ENCODE data around the gene WDR1.

WDR1 gene

DNA sequence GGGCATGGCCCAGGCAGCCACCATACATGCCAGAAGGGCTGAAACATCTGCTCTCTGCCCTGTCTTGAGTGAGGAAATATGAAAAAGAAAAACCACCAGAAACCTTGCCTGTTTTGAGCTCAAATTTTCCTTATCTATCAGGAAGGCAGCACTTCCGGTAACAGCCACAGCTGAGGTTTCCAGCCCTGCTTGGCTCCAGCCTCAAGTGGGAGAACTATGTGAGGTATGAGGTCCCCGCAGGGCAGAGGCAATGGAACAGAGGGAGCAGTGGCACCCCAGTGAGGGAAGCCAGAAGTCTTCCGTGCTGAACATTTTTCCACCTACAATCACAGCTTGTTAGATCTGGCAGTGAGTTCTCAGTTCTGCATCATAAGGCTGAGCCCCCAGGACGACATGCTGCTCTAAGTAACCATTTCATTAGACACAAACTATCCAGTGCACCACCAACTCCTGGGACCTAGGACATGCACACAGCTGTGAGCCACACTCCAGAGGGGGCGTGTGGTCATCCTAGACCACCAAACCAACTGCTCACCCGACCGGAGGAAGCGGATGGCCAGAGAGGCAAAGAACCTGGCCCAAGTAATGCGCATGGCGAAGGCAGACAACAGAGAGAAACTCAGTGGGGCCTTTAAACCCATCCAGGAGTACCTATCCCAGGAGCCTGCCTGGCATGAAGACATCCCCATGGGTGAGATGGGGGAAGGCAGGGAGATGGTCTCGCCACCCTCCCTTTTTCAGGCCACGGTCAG lies 22.6 kb downstream of the WDR1 start:
- Mint-ChIP-seq H3K36me3 (ENCODE audit: low read depth) (peaks cover 99% of the 10 kb centered on the region), H3K9me3 (no peaks in the 10 kb centered on the region), H3K4me3 (peak overlapping the region; percentile 32), H3K27me3 (no peaks in the 10 kb centered on the region), H3K4me1 (ENCODE audit: low read depth) (peaks cover 73% of the 10 kb centered on the region), H3K27ac (peak overlapping the region; percentile 93)
- intact Hi-C loops (cut with micrococcal nuclease), result no loop called here

DNA sequence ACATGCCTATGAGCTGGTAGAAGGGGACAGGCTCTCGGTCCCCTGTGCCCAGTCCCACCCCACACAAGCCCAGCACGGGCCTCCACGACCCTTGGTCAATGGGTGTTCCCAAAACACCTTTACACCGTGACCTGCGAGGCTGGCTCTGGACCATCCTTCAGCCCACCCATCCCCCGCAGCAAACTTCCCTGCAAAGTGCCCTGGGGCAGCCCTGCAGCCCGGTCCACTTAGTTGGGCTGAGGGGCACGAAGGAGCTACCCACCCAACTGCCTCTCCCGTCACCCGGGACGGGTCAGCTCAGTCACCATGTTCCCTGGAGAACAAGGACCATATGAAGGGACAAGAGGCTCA lies 23.4 kb downstream of the WDR1 start:
- Mint-ChIP-seq H3K9me3 (no peaks in the 10 kb centered on the region), H3K27me3 (no peaks in the 10 kb centered on the region), H3K27ac (peak overlapping the region; percentile 93), H3K4me3 (peak overlapping the region; percentile 9), H3K36me3 (ENCODE audit: low read depth) (peaks cover 99% of the 10 kb centered on the region), H3K4me1 (ENCODE audit: low read depth) (peaks cover 66% of the 10 kb centered on the region)
- intact Hi-C loops (cut with micrococcal nuclease), result no loop called here

DNA sequence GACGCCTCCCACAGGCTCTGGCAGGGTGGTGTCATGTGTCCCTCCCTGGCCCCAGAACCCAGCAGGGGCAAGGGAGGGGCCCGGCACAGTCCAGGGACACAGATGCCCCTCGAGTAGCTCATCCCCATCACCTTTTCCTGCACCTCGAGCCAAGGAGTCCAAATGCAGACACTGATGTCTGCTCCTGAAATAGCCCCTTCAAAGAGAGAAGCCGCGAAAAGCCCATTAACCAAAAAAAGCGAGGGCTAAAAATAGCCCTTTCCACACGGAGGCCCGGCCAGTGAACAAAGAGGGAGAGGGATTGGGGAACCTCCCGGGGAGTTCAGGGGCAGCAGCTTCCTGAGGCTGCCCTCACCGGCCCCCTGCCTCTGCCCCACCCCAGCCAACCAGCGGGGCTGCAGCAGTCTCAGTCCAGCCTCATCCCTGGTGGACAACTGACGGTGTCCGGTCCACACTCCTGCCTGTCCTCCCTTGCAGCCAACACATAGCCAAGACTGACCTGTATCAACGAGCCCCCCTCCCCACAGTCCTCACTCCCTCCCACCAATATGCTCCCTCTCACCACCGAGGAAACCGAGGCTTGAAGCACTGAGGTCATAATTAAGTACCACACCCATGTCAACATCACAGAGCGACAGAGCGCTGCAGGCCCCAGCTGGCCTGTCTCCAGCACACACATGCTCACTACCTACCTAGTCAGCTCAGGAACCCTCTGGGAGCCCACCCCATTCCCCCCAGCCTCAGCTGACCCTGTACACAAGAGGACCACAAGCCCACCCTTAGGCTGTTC lies 23.9 kb downstream of the WDR1 start:
- H3K27ac Mint-ChIP-seq, result peak overlapping the region; percentile 93
- H3K36me3 Mint-ChIP-seq (ENCODE audit: low read depth), result peaks cover 99% of the 10 kb centered on the region
- H3K4me3 Mint-ChIP-seq, result peak overlapping the region; percentile 10
- H3K9me3 Mint-ChIP-seq, result no peaks in the 10 kb centered on the region
- H3K4me1 Mint-ChIP-seq (ENCODE audit: low read depth), result peaks cover 60% of the 10 kb centered on the region
- no peaks in the 10 kb centered on the region for H3K27me3 Mint-ChIP-seq
- intact Hi-C loops (cut with micrococcal nuclease), result no loop called here

DNA sequence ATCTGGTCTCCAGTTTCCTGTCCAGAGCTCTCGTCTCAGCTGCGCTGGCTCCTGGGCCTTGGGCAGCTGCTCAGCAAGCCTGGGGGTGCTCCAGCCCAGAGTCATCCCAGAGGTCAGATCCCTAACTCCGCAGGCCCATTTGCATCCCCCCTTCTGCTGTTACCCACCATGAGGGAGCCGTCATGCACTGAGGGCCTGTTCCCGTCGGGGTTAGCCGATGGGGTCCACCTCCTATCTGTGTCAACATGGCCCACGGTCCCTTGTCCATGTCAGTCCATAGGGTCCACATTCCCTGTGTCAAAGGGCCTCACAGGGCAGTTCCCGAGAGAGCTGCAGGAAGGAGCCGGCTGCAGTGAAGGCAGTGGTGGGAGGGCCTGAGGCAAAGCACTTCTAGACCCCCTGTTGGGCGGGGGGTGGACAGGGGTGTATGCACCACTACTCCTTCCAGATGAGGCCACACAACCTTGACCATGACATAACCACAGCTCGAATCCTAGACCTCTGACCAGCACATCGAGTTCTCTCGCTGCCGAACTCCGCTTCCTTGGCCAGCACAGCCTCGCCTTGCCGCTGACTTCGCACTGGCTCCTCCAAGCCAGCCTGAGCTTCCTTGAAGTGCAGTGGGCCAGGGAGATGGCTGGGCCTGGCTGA lies 24.9 kb downstream of the WDR1 start:
- Mint-ChIP-seq H3K9me3 (no peaks in the 10 kb centered on the region), H3K4me1 (ENCODE audit: low read depth) (peaks cover 50% of the 10 kb centered on the region), H3K4me3 (no peak overlapping the region), H3K27me3 (no peaks in the 10 kb centered on the region), H3K36me3 (ENCODE audit: low read depth) (peaks cover 99% of the 10 kb centered on the region), H3K27ac (peak overlapping the region; percentile 93)
- intact Hi-C loops (cut with micrococcal nuclease), result no loop called here

DNA sequence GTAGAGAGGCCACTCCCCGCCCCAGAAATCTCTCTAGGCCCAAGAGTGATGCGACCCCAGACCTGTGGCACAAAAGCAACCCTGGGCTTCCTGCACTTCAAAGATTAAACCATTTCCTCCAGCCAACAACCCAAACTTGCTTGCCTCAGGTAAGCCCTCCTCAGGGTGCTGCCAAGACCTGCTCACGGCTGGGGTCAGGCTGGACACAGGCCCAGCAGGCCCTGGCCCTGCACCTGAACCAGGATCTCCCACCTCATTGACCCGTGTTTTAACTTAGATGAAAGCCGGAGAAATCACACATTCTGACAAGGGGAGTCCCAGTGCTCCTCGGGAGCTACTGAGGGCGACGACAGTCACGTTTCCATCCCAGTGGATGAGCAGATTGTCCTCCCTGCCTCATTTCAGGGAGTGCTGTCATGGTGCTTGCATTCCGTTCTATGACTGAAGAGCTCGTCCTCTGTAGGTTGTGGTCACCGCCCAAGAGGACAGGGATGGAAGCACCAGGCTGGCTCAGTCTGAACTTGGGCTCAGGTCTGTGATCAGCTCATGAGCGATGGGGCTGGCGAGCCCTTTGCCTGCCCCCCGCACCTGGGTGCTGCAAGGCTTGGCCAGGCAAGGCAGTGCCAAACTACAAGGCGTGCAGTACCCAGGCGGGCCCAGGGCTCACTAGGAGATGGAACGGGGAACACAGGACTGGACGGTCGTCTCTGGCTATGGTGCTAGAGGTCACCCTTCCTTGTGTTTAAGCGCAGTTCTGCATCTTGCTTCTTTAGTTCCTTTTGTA lies 25.9 kb downstream of the WDR1 start:
- Mint-ChIP-seq H3K4me1 (ENCODE audit: low read depth) (peaks cover 40% of the 10 kb centered on the region), H3K9me3 (no peaks in the 10 kb centered on the region), H3K27ac (no peak overlapping the region), H3K27me3 (no peaks in the 10 kb centered on the region), H3K4me3 (no peak overlapping the region), H3K36me3 (ENCODE audit: low read depth) (peaks cover 100% of the 10 kb centered on the region)
- intact Hi-C loops (cut with micrococcal nuclease), result no loop called here

DNA sequence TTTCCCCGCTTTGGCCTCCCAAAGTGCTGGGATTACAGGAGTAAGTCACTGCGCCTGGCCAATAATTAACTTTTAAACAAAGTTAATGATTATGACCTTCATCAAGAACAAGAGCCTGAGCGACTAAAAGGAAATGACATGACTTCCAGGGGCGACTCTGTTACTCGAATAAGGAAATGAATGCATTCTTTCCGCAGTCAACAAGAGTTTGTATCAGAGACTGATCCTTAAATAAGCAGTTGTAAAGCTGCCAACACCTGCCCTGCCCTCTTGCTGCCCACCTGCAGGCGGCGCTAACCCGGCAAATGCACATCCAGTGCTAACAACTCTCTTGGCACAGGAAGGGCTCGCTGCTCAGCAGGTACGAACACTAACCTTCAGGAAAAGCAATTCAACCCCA lies 27.3 kb downstream of the WDR1 start:
- H3K27ac Mint-ChIP-seq, result no peak overlapping the region
- no peaks in the 10 kb centered on the region for H3K27me3 Mint-ChIP-seq
- H3K36me3 Mint-ChIP-seq (ENCODE audit: low read depth), result peaks cover 100% of the 10 kb centered on the region
- no peak overlapping the region for H3K4me3 Mint-ChIP-seq
- H3K9me3 Mint-ChIP-seq, result no peaks in the 10 kb centered on the region
- intact Hi-C loops (cut with micrococcal nuclease), result no loop called here
- H3K4me1 Mint-ChIP-seq (ENCODE audit: low read depth), result peaks cover 27% of the 10 kb centered on the region

DNA sequence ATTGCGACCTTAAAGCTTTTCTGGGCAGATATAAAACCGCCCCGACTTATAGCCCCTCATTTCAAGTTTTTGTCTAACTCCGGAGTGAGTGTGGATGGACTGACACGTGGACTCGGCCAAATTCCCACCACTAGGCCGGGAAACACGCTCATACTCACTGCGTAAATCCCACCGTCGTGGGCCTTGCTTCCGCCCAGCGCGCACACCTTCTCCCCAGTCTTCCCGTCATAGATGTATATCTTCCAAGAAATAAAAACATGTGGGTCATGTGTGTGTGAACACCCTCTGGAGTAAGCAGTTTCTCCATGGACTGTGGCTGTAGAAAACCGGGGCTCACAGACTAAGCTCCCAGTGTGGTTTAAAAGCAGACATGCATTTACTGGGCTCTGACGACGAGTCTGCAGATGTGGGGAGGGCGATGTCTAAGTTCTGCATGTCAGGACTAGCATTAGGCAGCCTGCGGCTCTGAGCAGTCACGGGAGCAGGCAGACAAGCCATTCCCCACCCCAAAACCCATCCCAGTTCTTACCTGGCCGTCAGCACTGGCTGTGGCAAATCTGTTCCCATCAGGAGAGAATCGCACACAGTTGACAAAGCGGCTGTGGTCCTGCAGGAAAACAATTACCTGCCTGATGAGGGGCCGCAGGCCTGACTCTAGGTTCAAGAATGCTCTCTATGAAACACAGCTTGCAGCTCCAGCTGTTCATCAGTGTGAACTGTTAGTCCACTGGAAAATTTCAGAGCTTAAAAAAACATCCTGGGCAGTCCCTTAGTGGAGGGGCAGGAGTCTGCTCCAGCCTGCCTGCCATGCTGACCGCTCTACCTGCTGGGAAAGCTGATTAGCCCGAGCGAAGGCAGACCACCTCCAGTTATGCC lies 28.2 kb downstream of the WDR1 start:
- H3K4me3 Mint-ChIP-seq, result no peak overlapping the region
- peaks cover 17% of the 10 kb centered on the region for H3K4me1 Mint-ChIP-seq (ENCODE audit: low read depth)
- H3K27ac Mint-ChIP-seq, result no peak overlapping the region
- intact Hi-C loops (cut with micrococcal nuclease), result no loop called here
- H3K27me3 Mint-ChIP-seq, result no peaks in the 10 kb centered on the region
- peaks cover 100% of the 10 kb centered on the region for H3K36me3 Mint-ChIP-seq (ENCODE audit: low read depth)
- H3K9me3 Mint-ChIP-seq, result no peaks in the 10 kb centered on the region

DNA sequence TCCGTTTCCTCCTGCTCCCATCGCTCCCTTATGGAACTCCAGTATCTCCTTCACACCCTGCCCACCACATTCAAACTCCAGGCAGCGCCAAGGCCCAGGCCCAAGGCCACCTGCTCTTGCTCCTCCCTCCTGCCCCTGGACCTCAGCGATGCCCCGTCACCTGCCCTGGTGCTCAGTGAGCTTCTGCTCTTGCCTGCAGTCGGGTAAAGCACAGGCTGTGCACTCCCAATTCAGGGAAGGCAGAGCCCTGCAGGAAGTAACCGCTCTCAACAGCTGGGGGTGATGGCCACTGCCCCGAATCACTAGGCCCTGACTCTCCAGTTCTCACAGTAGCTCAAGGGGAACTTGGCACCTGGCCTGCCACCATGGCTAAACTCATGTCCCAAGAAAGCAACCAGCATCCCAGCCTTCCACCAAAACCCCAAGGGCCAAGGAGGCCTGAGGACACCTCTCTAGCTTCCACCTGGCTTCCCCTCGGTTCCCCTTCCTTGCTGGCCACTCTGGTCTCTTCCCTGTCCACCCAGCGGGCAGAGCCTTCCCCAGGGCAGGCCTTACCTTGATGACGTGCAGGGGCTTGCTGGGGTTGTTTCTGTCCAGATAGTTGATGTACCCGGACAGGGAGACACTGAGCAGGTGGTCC lies 29.3 kb downstream of the WDR1 start:
- H3K9me3 Mint-ChIP-seq, result no peaks in the 10 kb centered on the region
- intact Hi-C loops (cut with micrococcal nuclease), result no loop called here
- peaks cover 11% of the 10 kb centered on the region for H3K4me1 Mint-ChIP-seq (ENCODE audit: low read depth)
- no peak overlapping the region for H3K4me3 Mint-ChIP-seq
- H3K27me3 Mint-ChIP-seq, result no peaks in the 10 kb centered on the region
- H3K27ac Mint-ChIP-seq, result peak overlapping the region; percentile 16
- H3K36me3 Mint-ChIP-seq (ENCODE audit: low read depth), result peaks cover 100% of the 10 kb centered on the region

DNA sequence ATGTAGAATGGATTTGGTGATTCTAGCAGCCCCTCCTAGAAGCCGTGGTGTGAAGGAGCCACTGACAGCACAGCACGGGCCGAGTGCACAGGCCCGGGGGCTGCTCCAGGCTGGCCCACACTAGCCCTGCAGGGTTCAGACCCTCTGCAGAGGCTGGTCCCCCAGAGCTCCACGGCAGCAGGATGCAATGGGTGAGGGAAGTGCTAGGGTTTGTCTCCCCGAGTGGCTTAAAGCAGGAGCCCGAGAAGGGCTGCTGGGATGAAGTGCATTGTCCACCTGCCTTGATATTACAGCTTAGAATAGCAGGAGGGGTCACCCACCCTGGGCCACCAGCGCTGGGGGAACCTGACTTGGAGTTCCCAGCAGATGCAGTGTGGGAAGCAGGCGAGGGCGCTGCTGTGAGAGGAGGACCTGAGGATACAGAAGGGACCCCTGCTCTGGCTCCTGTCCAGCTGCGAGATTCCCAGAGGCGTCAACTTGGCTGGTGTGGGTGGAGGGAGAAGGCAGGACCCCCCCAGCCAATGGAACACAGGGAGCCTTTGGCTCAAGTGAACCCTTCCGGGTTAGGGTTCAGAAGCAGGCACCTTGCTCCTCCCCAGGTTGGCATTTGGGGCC lies 30.0 kb downstream of the WDR1 start:
- H3K4me3 Mint-ChIP-seq, result no peak overlapping the region
- H3K9me3 Mint-ChIP-seq, result no peaks in the 10 kb centered on the region
- H3K27me3 Mint-ChIP-seq, result no peaks in the 10 kb centered on the region
- intact Hi-C loops (cut with micrococcal nuclease), result no loop called here
- peak overlapping the region; percentile 16 for H3K27ac Mint-ChIP-seq
- H3K36me3 Mint-ChIP-seq (ENCODE audit: low read depth), result peaks cover 100% of the 10 kb centered on the region
- peaks cover 9% of the 10 kb centered on the region for H3K4me1 Mint-ChIP-seq (ENCODE audit: low read depth)

DNA sequence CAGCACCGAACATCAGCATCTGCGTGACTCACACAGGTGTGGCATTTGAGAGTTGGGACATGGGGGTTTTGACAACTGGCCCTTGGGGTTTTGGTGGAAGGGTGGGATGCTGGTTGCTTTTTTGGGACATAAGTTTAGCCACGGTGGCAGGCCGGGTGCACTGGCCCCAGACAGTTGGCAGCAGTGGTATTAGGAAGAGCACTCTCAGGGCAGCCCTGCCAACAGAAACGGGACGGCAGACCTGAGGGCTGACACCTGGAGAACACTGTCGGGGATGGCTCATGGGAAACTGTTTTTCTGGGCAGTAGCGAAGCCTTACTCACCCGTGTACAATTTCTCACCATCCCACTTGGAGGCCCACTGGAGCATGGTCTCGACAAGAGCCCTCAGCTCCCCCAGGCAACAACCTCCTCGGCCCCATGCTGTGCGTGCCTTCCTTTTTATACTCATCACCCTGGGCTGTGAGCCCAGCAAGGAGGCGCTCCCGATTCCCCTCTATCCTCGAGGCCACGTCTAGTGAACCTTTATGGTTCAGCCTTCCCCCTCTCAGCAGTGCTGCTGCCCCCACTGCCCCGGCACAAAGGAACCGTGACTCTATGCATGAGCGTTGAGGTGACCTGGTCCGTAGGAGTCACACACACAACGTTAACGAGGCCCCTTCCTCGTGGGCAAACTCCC lies 30.6 kb downstream of the WDR1 start:
- H3K27me3 Mint-ChIP-seq, result no peaks in the 10 kb centered on the region
- intact Hi-C loops (cut with micrococcal nuclease), result no loop called here
- H3K4me1 Mint-ChIP-seq (ENCODE audit: low read depth), result peaks cover 13% of the 10 kb centered on the region
- no peak overlapping the region for H3K4me3 Mint-ChIP-seq
- H3K36me3 Mint-ChIP-seq (ENCODE audit: low read depth), result peaks cover 100% of the 10 kb centered on the region
- H3K27ac Mint-ChIP-seq, result no peak overlapping the region
- no peaks in the 10 kb centered on the region for H3K9me3 Mint-ChIP-seq

DNA sequence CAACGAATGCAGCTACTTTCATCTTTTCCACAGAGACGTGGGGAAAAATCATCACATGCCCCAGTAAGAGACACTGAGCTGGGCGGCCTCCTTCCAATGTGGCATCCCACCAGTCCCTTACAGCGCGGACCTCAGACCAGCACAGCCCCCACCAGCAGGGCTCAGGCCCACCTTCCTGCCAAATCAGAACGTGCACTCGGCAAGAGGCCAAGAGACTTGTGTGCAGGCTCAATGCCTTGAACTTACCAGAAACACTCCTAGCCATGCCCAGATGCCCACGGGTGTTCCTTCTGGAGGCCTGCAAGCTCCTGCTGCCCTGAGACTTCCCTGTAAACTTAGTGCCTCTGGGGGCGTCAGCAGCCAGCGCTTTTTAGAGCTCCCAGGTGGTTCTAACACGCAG lies 31.2 kb downstream of the WDR1 start:
- intact Hi-C loops (cut with micrococcal nuclease), result no loop called here
- Mint-ChIP-seq H3K9me3 (no peaks in the 10 kb centered on the region), H3K4me3 (no peak overlapping the region), H3K27me3 (no peaks in the 10 kb centered on the region), H3K36me3 (ENCODE audit: low read depth) (peaks cover 100% of the 10 kb centered on the region), H3K4me1 (ENCODE audit: low read depth) (peaks cover 19% of the 10 kb centered on the region), H3K27ac (no peak overlapping the region)
